ENCODE data around the gene USB1. TPM values are rescaled to one million over a fixed set of nuclear protein-coding genes. Genes with fewer than 3 reads are reported as not detected.

Gene USB1
- total RNA-seq, 1 experiment from 2014 or later: 73.1 TPM

DNA sequence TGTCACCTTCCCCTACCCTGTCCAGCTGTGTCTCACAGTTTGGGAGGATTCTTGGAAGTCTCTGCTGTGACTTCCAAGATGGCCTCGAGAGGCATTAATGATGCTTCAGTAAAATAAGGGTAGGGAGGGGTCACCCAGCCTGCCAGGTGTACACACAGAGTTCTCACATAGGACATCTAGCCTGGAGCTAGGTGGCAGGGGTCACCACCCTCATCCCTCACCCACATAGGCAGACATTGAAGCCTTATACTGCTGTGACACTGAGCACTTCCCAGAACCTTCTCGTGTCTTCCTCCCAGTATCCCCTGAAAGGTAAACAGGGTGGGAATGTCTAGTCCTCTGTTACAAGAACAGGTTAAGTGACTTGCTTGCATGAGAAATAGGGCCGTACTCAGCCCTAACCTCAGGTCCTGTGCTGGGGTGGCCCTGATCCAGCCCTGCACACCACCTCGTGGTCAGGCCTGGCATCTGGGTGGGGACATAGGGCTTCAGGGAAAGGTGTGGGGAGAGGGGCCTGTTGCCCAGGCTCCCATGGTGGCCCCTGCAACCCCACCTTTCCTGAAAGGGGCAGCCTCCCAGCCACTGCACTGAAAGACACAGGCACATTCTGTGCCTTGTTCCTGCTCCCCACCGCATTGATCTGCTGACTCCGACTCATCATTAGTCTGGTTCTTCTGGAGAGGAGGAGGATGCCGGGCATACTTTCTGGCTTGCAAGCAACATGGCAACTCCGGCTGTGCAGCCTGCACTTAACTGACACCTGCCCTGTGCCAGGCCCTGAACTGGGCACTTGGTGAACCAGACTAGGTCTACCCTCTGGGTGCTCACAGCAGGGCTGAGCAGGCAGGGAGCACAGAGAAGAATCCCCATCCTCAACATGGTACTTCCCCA lies 20.7 kb downstream of the USB1 start:
- H3K4me2 ChIP-seq (ENCODE audit: low read length): peak overlapping the region; percentile 7; the same call in 1 of the 2 replicates
- BruUV-seq (replicated peaks): no TSS peak
- intact Hi-C loops (cut with micrococcal nuclease): loop anchor here (5.0 to 10.0 kb wide), 5 partner anchors 175 to 735 kb away; partner anchors contain the start of gene CSNK2A2

More for the DNA sequence above, 20.7 kb downstream of the USB1 start:
- Histone ChIP-seq H3K27ac (ENCODE audit: low read depth, low read length) (peak overlapping the region; percentile 10; the same call in 1 of the 2 replicates), H3K36me3 (ENCODE audit: control insufficient read depth in 1 of 2, insufficient read depth in 2 of 2, low read length in 2 of 2) (no peaks in the 10 kb centered on the region; a peak in 1 of 4 replicates), H3K4me3 (replicated peaks in 1 of 2; ENCODE audit: low read depth in 1 of 2, low read length in 2 of 2) (no peak overlapping the region), H3K9me2 (ENCODE audit: insufficient read depth) (no peaks in the 10 kb centered on the region), H4K20me1 (ENCODE audit: insufficient read depth) (no peaks in the 10 kb centered on the region), H3K27me3 (ENCODE audit: insufficient read depth, low read length) (no peaks in the 10 kb centered on the region), H3K4me1 (ENCODE audit: control insufficient read depth in 1 of 2, insufficient read depth in 2 of 2, low read length in 2 of 2) (peaks cover 17 to 30% of the 10 kb centered on the region in 2 experiments; a peak in 3 of 4 replicates), H2AFZ (ENCODE audit: low read depth, low read length, poor library complexity, severe bottlenecking) (no peak overlapping the region), H3K79me2 (ENCODE audit: insufficient read depth, low read length) (peaks cover 10% of the 10 kb centered on the region; the same call in 1 of the 2 replicates), H3K9me3 (ENCODE audit: control insufficient read depth in 1 of 2, insufficient read depth in 1 of 2, low read depth in 1 of 2, low read length in 2 of 2) (no peaks in the 10 kb centered on the region), H3K9ac (ENCODE audit: low read length) (no peak overlapping the region)
- no peak for DNase-seq (ENCODE audit: low read depth, low spot score)
- no peak for TF ChIP-seq SIN3A (IDR thresholded peaks at IDR 0.05; ENCODE audit: low read depth)
- no peak for TF ChIP-seq TCF7L2 (IDR thresholded peaks at IDR 0.05; ENCODE audit: borderline replicate concordance, extremely low read depth, insufficient read depth, insufficient read length)
- no peak for TF ChIP-seq EZH2 (IDR thresholded peaks at IDR 0.05)
- TF ChIP-seq POLR2A (IDR thresholded peaks at IDR 0.05; ENCODE audit: borderline replicate concordance, extremely low read depth, insufficient read depth, insufficient read length): no peak
- no peak for TF ChIP-seq JUND (IDR thresholded peaks at IDR 0.05)
- TF ChIP-seq POLR2AphosphoS5 (IDR thresholded peaks at IDR 0.05; ENCODE audit: low read depth, low read length): no peak
- TF ChIP-seq YY1 (IDR thresholded peaks at IDR 0.05; ENCODE audit: extremely low read depth, insufficient replicate concordance, low read depth, low read length): no peak
- TF ChIP-seq, protein P1, sequence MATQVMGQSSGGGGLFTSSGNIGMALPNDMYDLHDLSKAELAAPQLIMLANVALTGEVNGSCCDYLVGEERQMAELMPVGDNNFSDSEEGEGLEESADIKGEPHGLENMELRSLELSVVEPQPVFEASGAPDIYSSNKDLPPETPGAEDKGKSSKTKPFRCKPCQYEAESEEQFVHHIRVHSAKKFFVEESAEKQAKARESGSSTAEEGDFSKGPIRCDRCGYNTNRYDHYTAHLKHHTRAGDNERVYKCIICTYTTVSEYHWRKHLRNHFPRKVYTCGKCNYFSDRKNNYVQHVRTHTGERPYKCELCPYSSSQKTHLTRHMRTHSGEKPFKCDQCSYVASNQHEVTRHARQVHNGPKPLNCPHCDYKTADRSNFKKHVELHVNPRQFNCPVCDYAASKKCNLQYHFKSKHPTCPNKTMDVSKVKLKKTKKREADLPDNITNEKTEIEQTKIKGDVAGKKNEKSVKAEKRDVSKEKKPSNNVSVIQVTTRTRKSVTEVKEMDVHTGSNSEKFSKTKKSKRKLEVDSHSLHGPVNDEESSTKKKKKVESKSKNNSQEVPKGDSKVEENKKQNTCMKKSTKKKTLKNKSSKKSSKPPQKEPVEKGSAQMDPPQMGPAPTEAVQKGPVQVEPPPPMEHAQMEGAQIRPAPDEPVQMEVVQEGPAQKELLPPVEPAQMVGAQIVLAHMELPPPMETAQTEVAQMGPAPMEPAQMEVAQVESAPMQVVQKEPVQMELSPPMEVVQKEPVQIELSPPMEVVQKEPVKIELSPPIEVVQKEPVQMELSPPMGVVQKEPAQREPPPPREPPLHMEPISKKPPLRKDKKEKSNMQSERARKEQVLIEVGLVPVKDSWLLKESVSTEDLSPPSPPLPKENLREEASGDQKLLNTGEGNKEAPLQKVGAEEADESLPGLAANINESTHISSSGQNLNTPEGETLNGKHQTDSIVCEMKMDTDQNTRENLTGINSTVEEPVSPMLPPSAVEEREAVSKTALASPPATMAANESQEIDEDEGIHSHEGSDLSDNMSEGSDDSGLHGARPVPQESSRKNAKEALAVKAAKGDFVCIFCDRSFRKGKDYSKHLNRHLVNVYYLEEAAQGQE (IDR thresholded peaks at IDR 0.05; ENCODE audit: low read depth): no peak
- no peak for TF ChIP-seq EGR1 (IDR thresholded peaks at IDR 0.05; ENCODE audit: low read depth)
- POLR2A ChIA-PET: no interaction called here
- CTCF ChIA-PET: no interaction called here
- ATAC-seq: no peak
- RAD21 ChIA-PET (ENCODE audit: low non-redundant PET in 1 of 2, low total read pairs in 2 of 2, uncharacterized antibody in 2 of 2, unreplicated experiment in 2 of 2): no interaction called here

All from HCT116 (cell line).